BE2C (cell line): ENCODE data around the gene IGLON5.

Experiments
- DNase-seq: peaks from one replicate; pipeline ENCODE4 v3.0.0-alpha.2; 2020
- H3K27me3 ChIP-seq: fragments of 250-450 bp; sonication (Bioruptor Pico); 2 replicates; pipeline ENCODE4 v1.5.1; 2020; ENCODE audit warnings: mild to moderate bottlenecking
- H3K36me3 ChIP-seq: fragments of 250-450 bp; sonication (Bioruptor Pico); 2 replicates; pipeline ENCODE4 v1.5.1; 2020; ENCODE audit warnings: mild to moderate bottlenecking
- H3K4me1 ChIP-seq: fragments of 250-450 bp; sonication (Bioruptor Pico); 2 replicates; pipeline ENCODE4 v1.5.1; 2020
- H3K4me3 ChIP-seq: 2 replicates; pipeline ENCODE4 v1.5.1; 2011; ENCODE audit warnings: low read depth, low read length
- H3K9me3 ChIP-seq: fragments of 250-450 bp; sonication (Bioruptor Pico); 2 replicates; pipeline ENCODE4 v1.5.1; 2020
- CTCF ChIP-seq: IDR thresholded peaks from 2 replicates; pipeline ENCODE4 v1.5.1; 2012; ENCODE audit warnings: mild to moderate bottlenecking, low read depth, low read length

The IGLON5 gene

DNA sequence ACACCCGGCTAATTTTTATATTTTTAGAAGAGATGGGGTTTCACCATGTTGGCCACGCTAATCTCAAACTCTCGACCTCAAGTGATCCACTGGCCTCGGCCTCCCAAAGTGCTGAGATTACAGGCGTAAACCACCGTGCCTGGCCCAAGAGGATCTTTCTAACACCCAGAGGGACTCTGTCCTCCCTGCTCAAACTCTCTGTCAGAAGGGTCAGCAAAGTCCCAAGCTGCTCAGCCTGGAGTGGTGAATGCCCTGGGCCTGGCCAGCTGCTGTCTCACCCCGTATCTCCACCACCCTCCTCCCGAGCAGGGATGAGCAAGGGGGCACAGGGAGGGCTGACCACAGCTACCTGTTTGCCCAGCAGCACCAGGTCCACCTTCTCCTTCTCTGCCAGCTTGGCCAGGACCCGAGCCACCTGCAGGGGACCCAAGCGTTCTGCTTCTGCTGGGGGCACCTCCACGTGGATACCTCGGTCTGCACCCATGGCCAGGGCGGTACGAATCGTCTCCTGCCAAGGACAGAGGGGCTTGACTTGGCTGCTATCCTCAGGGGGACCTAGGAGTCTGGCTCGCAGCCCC, 41.4 kb downstream of the IGLON5 start:
- H3K27me3 ChIP-seq = no peaks in the 10 kb centered on the region
- no peak overlapping the region for H3K4me3 ChIP-seq
- H3K4me1 ChIP-seq = no peaks in the 10 kb centered on the region; the same call in 1 of the 2 replicates
- no peaks in the 10 kb centered on the region for H3K9me3 ChIP-seq
- peaks cover 24% of the 10 kb centered on the region for H3K36me3 ChIP-seq
- no peak for DNase-seq
- TF ChIP-seq CTCF = no peak

DNA sequence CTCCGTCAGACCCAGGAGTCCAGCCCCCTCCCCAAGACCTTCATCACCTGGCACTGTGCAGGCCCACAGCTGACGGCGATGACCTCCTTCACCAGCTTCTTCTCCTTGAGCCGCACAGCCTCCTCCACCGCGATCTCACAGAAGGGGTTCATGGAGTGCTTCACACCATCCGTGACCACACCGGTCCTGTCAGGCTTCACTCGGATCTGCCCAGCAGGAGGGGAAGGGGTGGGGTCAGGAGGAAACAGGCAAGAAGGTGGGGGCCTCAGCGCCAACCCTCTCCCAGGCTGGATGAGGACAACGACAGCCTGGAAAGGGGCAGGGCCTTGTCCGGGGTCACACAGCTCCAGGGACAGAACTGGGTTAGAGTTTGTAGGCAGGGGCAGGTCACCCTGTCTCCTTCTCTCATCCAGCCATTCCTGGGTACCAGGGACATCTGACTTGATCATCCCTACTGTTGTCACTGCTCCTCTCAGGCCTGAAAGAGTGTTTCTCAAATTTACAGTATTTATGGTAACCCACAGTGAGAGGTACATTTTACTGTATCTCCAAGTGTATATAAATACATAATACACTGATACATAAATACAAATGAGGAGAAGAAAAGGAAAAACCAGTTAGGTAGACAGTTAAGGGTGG, 42.8 kb downstream of the IGLON5 start:
- Histone ChIP-seq H3K27me3 (no peaks in the 10 kb centered on the region), H3K4me1 (no peaks in the 10 kb centered on the region; the same call in 1 of the 2 replicates), H3K4me3 (no peak overlapping the region), H3K9me3 (no peaks in the 10 kb centered on the region), H3K36me3 (peaks cover 20% of the 10 kb centered on the region)
- DNase-seq = no peak
- no peak for TF ChIP-seq CTCF

GRCh38 chr19:51354742-51355148, 43.3 kb downstream of the IGLON5 start:
- H3K36me3 ChIP-seq = peaks cover 20% of the 10 kb centered on the region
- H3K4me3 ChIP-seq = no peak overlapping the region
- H3K27me3 ChIP-seq = no peaks in the 10 kb centered on the region
- H3K9me3 ChIP-seq = no peaks in the 10 kb centered on the region
- no peak for TF ChIP-seq CTCF
- no peak for DNase-seq
- no peaks in the 10 kb centered on the region; the same call in 1 of the 2 replicates for H3K4me1 ChIP-seq

DNA sequence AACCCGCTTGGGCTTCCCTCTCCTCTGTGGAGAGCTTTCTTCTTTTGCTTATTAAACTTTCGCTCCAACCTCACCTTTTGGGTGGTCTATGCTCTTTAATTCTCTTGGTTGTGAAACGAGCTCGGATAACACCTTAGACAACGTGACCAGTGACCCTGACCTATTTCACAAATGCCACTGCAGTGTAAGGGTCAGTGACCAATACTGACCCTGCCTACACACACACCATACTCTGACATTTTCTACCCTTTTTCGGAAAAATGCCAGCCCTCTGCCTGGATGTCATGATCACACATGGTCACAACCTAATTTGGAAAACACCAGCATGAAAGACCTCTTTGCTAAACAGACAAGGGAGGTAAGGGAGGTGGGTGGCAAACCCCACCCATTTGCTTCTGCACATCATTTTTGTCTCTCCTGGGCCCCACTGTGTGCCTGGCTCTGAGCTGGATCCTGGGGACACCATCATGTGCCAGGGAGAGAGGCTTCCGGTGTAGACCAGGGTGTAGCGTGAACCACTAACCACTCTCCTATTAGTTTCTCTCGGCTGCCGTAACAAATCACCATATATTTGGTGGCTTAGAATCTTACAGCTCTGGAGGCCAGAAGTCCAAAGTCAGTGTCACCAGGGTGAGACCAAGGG, 44.8 kb downstream of the IGLON5 start:
- Histone ChIP-seq H3K4me1 (no peaks in the 10 kb centered on the region), H3K9me3 (no peaks in the 10 kb centered on the region), H3K4me3 (no peak overlapping the region), H3K36me3 (peaks cover 11% of the 10 kb centered on the region), H3K27me3 (no peaks in the 10 kb centered on the region)
- no peak for DNase-seq
- no peak for TF ChIP-seq CTCF

DNA sequence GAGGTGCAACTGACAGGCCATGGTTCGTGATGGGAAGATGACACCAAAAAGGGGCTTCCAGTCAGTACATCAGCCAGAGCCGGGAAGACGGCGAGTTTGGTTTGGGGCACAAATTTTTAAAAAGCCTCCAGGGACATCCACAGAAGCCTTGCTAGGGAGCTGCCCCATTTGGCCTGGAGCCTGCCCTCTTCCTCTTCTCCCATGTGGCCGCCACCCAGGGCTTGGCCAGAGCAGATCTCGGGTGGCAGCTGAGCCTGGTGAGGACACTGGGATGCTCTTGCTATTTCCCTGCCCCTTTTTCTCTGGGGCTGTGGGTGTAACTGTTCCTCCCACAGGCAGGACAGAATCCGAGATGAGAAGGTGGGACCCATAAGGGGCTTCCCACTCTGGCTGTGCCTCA, 46.5 kb downstream of the IGLON5 start:
- H3K9me3 ChIP-seq = no peaks in the 10 kb centered on the region
- DNase-seq = no peak
- no peaks in the 10 kb centered on the region for H3K4me1 ChIP-seq
- H3K36me3 ChIP-seq = no peaks in the 10 kb centered on the region; the same call in 1 of the 2 replicates
- TF ChIP-seq CTCF = no peak
- H3K4me3 ChIP-seq = no peak overlapping the region
- H3K27me3 ChIP-seq = no peaks in the 10 kb centered on the region

GRCh38 chr19:51359294-51359693, 47.9 kb downstream of the IGLON5 start:
- DNase-seq = no peak
- H3K36me3 ChIP-seq = no peaks in the 10 kb centered on the region
- TF ChIP-seq CTCF = no peak
- no peaks in the 10 kb centered on the region for H3K9me3 ChIP-seq
- H3K4me1 ChIP-seq = no peaks in the 10 kb centered on the region
- no peaks in the 10 kb centered on the region for H3K27me3 ChIP-seq
- no peak overlapping the region for H3K4me3 ChIP-seq
